Activated CD4-positive, alpha-beta T cell treated with anti-CD3 and anti-CD28 coated beads, Interleukin-2, amount 10 ng/mL, durations not matched to agents 24 days and 14 days (primary cell): ENCODE data around the gene TRPC4. TPM values are rescaled to one million over a fixed set of nuclear protein-coding genes. Genes with fewer than 3 reads are reported as not detected.

Experiments used
- DNase-seq: peaks from one replicate; pipeline ENCODE4 v3.0.0; 2022
- H3K27ac Mint-ChIP-seq: one replicate; pipeline ENCODE4 v1.8.0; 2022; ENCODE audit warnings: mild to moderate bottlenecking, mixed read lengths
- H3K27me3 Mint-ChIP-seq: one replicate; pipeline ENCODE4 v1.8.0; 2022; ENCODE audit warnings: mixed read lengths
- H3K36me3 Mint-ChIP-seq: one replicate; pipeline ENCODE4 v1.8.0; 2022; ENCODE audit warnings: low read depth, mild to moderate bottlenecking, mixed read lengths
- H3K4me1 Mint-ChIP-seq: one replicate; pipeline ENCODE4 v1.8.0; 2021; ENCODE audit warnings: mixed read lengths
- H3K4me3 Mint-ChIP-seq: one replicate; pipeline ENCODE4 v1.8.0; 2022; ENCODE audit warnings: mild to moderate bottlenecking, moderate library complexity, mixed read lengths
- H3K9me3 Mint-ChIP-seq: one replicate; pipeline ENCODE4 v1.8.0; 2021; ENCODE audit warnings: mixed read lengths
- intact Hi-C: fragments of 100-400 bp; cut with micrococcal nuclease; formaldehyde crosslinking; loops from one replicate; pipeline ENCODE4 v1.15.1; 2023
- total RNA-seq: library from RNA; stranded (reverse); gene quantifications from 2 replicates; pipeline ENCODE4 v1.2.3, GENCODE V29; 2022

Gene TRPC4
- total RNA-seq, 1 donor from 2014 or later: not detected

DNA sequence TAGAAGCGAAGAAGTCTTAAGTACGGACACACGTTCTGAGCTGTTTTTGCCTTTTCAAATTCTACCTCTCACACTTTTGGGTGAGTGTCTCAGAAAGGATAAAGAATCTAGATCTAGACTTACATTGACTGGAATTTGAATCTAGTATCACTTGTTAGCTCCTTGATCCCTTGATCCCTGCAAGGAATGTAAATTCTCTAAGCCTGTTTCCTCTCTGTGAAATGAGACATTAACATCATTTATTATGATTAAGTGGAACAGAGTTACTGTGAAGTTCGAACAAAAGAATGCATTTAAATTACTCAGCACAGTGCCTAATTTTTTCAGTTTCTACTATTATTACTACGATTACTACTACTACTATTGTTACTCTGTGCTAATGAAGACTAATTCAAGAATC, 184.4 kb downstream of the TRPC4 start:
- no peak overlapping the region for H3K27ac Mint-ChIP-seq
- H3K36me3 Mint-ChIP-seq: no peaks in the 10 kb centered on the region
- H3K27me3 Mint-ChIP-seq: no peaks in the 10 kb centered on the region
- intact Hi-C loops: no loop called here
- no peaks in the 10 kb centered on the region for H3K4me1 Mint-ChIP-seq
- no peaks in the 10 kb centered on the region for H3K9me3 Mint-ChIP-seq
- no peak overlapping the region for H3K4me3 Mint-ChIP-seq
- no peak for DNase-seq

DNA sequence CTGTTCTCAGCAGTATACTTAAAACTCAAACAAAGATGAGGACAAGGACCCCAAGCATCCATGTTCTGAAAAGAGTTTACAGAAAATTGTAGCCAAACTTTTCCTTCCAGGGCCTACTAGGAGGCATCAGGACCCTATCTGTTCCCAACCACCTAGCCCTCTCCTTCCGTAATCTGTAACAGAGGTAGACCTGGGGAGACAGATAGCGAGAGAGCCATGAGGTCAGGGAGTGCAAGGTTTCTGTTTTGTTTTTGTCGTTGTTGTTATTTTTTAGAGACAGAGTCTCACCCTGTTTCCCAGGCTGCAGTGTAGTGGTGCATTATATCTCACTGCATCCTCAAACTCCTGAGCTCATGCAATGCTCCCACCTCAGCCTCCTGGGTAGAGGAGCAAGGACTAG, 187.1 kb downstream of the TRPC4 start:
- no peak for DNase-seq
- no peaks in the 10 kb centered on the region for H3K4me1 Mint-ChIP-seq
- H3K36me3 Mint-ChIP-seq: no peaks in the 10 kb centered on the region
- H3K4me3 Mint-ChIP-seq: no peak overlapping the region
- H3K27me3 Mint-ChIP-seq: no peaks in the 10 kb centered on the region
- no peak overlapping the region for H3K27ac Mint-ChIP-seq
- H3K9me3 Mint-ChIP-seq: no peaks in the 10 kb centered on the region
- intact Hi-C loops: no loop called here

DNA sequence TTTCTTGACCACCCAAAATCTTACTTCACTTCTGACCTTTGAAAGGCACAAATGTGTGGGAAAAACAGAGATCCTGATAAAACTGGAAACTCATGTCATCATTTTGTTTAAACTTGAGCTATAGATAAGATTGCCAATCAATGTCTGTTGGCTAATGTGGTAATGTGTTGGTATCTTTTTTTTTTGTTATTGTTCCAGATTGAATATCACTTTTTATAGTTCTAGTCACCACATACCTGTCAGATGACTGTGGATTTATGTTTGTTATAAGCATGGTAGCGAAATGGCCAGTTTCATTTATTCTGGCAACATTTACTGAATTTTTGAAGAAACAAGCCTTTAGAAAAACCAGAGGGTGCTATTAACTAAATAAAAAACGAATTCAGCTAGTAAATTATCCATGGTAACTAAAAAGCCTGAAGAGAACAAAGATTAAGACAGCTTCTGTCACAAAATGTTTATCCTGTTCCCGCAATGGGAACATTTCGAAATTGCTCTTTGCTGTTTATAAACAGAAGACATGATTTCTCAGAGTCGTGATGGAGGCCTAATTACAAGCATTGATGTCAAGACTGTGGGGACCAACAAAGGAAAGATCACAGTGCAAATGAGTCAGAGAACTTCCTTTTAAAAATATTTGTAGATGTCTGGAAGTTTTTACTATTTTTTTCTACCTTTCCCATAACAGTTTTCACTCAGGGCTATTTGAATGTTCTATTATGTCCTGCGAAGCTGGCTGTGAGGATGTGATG, 188.1 kb downstream of the TRPC4 start:
- Mint-ChIP-seq H3K27ac (no peak overlapping the region), H3K4me1 (no peaks in the 10 kb centered on the region), H3K9me3 (no peaks in the 10 kb centered on the region), H3K36me3 (no peaks in the 10 kb centered on the region), H3K4me3 (no peak overlapping the region), H3K27me3 (no peaks in the 10 kb centered on the region)
- intact Hi-C loops: no loop called here
- DNase-seq: no peak

DNA sequence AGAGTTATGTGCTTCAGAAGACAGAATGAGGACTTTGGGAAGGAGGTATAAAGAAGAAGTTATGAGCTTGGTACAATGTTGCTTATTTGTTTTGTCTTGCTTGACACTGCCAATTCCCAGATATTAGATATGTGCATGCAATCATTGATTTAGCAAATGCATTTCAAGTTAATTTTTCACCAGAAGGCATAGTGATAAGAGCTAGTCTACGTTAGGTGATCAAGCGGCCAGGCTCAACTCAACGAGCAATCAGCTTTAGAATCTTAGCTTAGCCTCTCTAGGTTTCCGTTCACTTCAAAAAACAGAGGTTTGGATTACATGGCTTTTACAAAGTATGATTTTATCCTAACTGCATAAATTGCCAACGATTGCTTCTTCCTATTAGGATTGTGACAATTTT, 189.4 kb downstream of the TRPC4 start:
- DNase-seq: no peak
- intact Hi-C loops: no loop called here
- H3K27ac Mint-ChIP-seq: no peak overlapping the region
- no peak overlapping the region for H3K4me3 Mint-ChIP-seq
- H3K27me3 Mint-ChIP-seq: no peaks in the 10 kb centered on the region
- H3K4me1 Mint-ChIP-seq: no peaks in the 10 kb centered on the region
- H3K36me3 Mint-ChIP-seq: no peaks in the 10 kb centered on the region
- H3K9me3 Mint-ChIP-seq: no peaks in the 10 kb centered on the region

DNA sequence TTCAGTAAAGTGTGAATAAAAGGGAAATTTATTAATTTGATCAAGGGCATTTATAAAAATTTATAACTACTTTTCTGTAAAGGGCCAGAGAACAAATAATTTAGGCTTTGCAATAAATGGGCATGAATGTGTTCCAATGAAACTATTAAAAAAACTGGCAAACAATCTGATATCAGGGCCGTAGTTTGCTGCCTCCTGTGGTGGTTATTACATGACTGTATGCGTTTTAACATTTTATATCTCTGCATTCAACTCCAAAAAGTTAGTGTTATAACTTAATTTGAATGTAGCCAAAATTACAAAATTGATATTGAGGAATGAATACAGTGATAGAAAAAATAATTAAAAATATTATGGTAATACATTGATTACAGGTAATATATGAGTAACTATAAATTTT, 190.5 kb downstream of the TRPC4 start:
- no peaks in the 10 kb centered on the region for H3K9me3 Mint-ChIP-seq
- no peak overlapping the region for H3K4me3 Mint-ChIP-seq
- no peaks in the 10 kb centered on the region for H3K36me3 Mint-ChIP-seq
- intact Hi-C loops: no loop called here
- H3K27me3 Mint-ChIP-seq: no peaks in the 10 kb centered on the region
- no peak for DNase-seq
- no peaks in the 10 kb centered on the region for H3K4me1 Mint-ChIP-seq
- H3K27ac Mint-ChIP-seq: no peak overlapping the region

DNA sequence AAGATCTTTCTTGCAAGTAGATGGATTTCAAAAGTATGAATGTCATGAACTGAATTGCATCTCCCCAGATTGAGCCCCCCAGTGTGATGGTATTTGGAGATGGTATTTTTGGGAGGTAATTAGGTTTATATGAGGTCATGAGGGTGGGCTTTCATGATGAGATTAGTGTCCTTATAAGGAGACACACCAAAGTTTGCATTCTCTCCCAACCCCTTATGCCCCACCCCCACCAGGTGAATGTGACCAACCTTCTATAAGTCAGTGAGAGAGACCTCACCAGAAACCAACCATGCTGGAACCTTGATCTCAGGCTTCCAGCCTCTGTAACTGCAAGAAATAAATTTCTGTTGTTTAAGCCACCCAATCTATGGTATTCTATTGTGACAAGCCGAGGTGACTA, 199.7 kb downstream of the TRPC4 start:
- DNase-seq: no peak
- Mint-ChIP-seq H3K27ac (no peak overlapping the region), H3K27me3 (no peaks in the 10 kb centered on the region), H3K9me3 (no peaks in the 10 kb centered on the region), H3K4me1 (no peaks in the 10 kb centered on the region), H3K4me3 (no peak overlapping the region), H3K36me3 (no peaks in the 10 kb centered on the region)
- intact Hi-C loops: no loop called here

DNA sequence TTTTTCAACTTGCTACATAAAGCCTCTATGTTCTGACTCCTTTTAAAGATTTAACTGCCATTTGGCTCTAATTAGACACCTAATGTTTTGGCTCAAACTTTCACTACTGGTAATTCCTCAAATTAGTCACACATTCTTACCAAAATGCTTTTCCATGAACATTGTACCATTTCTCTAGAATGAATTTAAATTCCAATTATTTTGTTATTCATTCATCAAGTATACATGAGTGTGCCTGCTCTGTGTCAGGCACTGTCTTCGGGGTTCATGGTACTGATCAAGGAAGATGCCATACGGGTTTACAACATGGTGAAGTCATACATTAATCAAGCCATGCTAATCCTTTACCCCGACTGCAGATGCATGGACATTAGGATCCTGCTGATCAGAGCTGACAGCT, 201.9 kb downstream of the TRPC4 start:
- H3K4me1 Mint-ChIP-seq: no peaks in the 10 kb centered on the region
- H3K27ac Mint-ChIP-seq: no peak overlapping the region
- H3K9me3 Mint-ChIP-seq: no peaks in the 10 kb centered on the region
- no peak for DNase-seq
- intact Hi-C loops: no loop called here
- H3K4me3 Mint-ChIP-seq: no peak overlapping the region
- no peaks in the 10 kb centered on the region for H3K27me3 Mint-ChIP-seq
- H3K36me3 Mint-ChIP-seq: no peaks in the 10 kb centered on the region

DNA sequence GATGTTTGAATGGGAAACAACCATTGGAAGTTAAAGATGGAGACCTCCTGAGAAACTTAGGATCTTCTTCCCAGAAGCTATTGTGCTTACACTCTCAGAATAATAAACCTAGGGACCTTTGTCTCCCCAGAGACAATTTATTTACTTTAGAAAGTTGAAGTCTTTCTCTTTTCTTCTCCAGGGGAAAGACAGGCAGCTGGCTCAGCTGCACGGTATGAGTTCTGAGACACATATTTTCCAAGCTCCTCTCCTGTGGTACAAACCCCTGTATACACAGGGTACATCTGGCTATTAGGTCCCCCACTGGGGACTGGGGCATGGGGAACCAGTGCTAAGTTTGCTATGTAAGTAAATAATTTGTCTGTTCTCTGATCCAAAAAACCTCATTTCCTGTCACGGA, 203.5 kb downstream of the TRPC4 start:
- H3K4me3 Mint-ChIP-seq: no peak overlapping the region
- no peaks in the 10 kb centered on the region for H3K36me3 Mint-ChIP-seq
- H3K4me1 Mint-ChIP-seq: no peaks in the 10 kb centered on the region
- H3K9me3 Mint-ChIP-seq: no peaks in the 10 kb centered on the region
- intact Hi-C loops: no loop called here
- DNase-seq: no peak
- no peaks in the 10 kb centered on the region for H3K27me3 Mint-ChIP-seq
- H3K27ac Mint-ChIP-seq: no peak overlapping the region

DNA sequence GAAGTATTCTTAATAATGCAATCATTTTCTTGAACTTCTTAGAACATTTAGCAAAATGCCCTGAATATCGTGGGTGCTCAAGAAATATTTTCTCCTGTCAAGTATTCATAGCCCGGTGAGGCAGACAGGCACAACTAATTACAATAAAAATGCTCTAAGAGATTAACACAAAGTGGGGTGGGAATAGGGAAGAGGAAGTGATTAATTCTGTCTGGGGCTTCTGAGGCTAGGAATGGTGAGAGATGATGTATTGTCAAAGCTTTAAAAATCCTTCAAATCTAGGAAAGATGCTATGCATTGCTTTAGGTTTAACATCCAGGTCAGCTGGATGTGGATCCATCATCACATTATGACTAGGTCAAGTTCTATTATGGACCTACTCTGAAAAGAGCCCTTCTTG, 204.2 kb downstream of the TRPC4 start:
- no peaks in the 10 kb centered on the region for H3K36me3 Mint-ChIP-seq
- H3K9me3 Mint-ChIP-seq: no peaks in the 10 kb centered on the region
- no peaks in the 10 kb centered on the region for H3K4me1 Mint-ChIP-seq
- H3K27ac Mint-ChIP-seq: no peak overlapping the region
- no peak overlapping the region for H3K4me3 Mint-ChIP-seq
- intact Hi-C loops: no loop called here
- H3K27me3 Mint-ChIP-seq: no peaks in the 10 kb centered on the region
- no peak for DNase-seq

DNA sequence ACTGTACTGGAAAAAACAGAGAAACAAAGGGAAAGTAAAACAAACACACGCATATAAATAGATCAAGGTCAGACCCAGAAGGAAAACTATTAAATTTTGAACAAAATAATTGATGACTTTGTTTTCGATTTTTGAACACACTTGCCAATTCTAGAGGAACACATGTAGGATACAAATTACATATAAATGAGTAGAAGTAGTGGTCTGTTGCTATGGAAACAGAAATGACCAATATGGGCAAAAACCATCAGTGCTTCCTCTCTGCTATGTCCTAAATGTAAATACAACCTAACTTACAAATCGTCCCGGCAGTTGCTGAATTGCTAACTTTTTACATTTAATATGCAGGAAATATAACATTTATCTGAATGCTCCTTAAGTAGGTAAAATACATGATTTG, 205.8 kb downstream of the TRPC4 start:
- Mint-ChIP-seq H3K9me3 (no peaks in the 10 kb centered on the region), H3K4me3 (no peak overlapping the region)

DNA sequence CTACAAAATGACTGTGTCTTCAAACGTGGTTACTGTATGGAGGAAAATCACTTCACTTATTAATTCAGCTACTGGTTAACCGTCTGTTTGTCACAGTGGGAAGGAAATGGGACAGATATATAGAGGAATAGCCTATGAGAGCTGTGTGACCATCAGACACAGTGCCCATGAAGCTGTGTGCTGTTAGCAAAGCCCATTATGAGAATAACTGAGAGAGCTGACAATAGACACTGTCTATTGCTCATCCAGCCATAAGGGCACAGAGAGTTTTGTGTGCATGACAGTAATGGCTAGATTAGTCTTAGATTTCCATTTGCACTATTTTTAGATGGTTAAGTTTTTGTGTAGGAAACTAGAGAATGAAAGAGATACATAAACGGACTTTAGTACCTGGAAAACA, 206.9 kb downstream of the TRPC4 start:
- no peak overlapping the region for H3K27ac Mint-ChIP-seq
- H3K4me1 Mint-ChIP-seq: no peaks in the 10 kb centered on the region
- H3K27me3 Mint-ChIP-seq: no peaks in the 10 kb centered on the region
- no peak overlapping the region for H3K4me3 Mint-ChIP-seq
- no peak for DNase-seq
- no peaks in the 10 kb centered on the region for H3K36me3 Mint-ChIP-seq
- intact Hi-C loops: no loop called here
- H3K9me3 Mint-ChIP-seq: no peaks in the 10 kb centered on the region

More for the DNA sequence above, 205.8 kb downstream of the TRPC4 start:
- intact Hi-C loops: no loop called here
- Mint-ChIP-seq H3K27me3 (no peaks in the 10 kb centered on the region), H3K27ac (no peak overlapping the region), H3K4me1 (no peaks in the 10 kb centered on the region), H3K36me3 (no peaks in the 10 kb centered on the region)
- no peak for DNase-seq

DNA sequence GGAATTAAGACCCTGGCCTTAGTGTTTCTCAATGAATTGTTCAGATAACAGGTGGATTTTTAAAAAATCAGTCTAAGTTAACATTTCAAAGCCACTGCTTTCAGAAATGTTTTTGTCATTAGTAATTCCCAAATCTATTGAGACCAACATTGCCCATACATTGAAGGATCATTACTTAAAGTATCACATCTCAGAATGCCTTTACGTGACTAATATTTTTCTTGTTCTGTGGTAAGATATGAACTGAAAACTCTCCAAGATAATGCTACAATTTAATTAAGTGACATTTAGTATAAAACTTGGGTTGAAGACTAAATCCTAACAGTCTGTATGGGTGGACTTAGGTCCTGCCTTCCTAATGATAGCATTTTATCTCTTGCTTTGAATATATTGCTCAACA, 211.6 kb downstream of the TRPC4 start:
- H3K4me1 Mint-ChIP-seq: no peaks in the 10 kb centered on the region
- no peaks in the 10 kb centered on the region for H3K9me3 Mint-ChIP-seq
- intact Hi-C loops: no loop called here
- H3K4me3 Mint-ChIP-seq: no peak overlapping the region
- DNase-seq: no peak
- H3K27ac Mint-ChIP-seq: no peak overlapping the region
- no peaks in the 10 kb centered on the region for H3K36me3 Mint-ChIP-seq
- H3K27me3 Mint-ChIP-seq: no peaks in the 10 kb centered on the region

DNA sequence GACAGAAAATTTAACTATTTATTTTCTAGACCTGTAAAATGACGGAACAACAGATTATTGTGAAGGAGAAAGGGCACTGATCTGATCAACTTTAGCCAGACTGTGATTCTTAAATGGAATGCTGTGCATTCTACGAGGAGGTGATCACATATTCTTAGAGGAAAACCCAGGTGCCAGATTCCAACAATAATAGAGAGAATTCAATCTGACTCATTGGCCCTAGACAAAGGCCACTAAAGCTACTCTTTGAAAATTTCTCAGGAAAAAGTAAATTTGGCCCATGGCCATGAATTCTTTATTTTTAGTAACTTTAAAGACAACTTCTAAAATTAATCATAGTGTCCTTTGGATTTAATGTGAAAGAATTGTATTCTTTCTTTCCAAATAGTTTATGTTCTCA, 212.4 kb downstream of the TRPC4 start:
- H3K27ac Mint-ChIP-seq: no peak overlapping the region
- no peaks in the 10 kb centered on the region for H3K27me3 Mint-ChIP-seq
- intact Hi-C loops: no loop called here
- no peak for DNase-seq
- no peaks in the 10 kb centered on the region for H3K4me1 Mint-ChIP-seq
- no peak overlapping the region for H3K4me3 Mint-ChIP-seq
- no peaks in the 10 kb centered on the region for H3K36me3 Mint-ChIP-seq
- no peaks in the 10 kb centered on the region for H3K9me3 Mint-ChIP-seq

DNA sequence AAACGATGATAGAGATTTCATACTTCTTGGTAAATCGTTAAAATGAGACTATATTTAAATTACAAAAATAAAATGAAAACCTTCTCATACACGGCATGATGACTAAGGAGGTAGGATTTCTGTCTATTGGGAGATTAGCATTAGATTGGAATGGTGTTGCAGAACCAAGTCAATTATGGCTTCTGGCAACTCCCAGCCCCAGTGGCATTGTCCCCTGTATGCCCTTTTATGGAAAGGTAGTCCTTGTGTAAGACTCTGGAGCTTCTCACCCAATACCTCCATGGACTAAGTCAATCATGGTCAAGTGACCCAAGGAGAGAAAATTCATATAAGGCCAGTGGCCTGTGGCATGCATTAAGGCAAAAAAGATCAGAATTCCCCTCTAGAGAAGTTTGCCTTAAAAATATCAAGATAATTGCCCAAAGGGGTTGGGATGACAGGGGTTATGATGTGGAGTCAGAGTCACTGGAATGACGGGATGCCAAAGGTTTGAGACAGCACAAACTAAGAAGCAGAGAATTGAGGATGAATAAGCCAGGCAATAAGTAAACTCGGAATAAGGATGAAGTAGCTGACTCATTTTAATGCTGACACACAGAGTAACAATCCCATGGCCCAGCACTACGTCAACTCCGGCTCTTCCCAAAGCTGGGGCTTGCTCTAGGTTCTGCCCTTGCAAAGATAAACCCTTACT, 213.2 kb downstream of the TRPC4 start:
- H3K36me3 Mint-ChIP-seq: no peaks in the 10 kb centered on the region
- no peaks in the 10 kb centered on the region for H3K9me3 Mint-ChIP-seq
- no peak for DNase-seq
- no peaks in the 10 kb centered on the region for H3K4me1 Mint-ChIP-seq
- no peaks in the 10 kb centered on the region for H3K27me3 Mint-ChIP-seq
- intact Hi-C loops: no loop called here
- H3K4me3 Mint-ChIP-seq: no peak overlapping the region
- H3K27ac Mint-ChIP-seq: no peak overlapping the region

DNA sequence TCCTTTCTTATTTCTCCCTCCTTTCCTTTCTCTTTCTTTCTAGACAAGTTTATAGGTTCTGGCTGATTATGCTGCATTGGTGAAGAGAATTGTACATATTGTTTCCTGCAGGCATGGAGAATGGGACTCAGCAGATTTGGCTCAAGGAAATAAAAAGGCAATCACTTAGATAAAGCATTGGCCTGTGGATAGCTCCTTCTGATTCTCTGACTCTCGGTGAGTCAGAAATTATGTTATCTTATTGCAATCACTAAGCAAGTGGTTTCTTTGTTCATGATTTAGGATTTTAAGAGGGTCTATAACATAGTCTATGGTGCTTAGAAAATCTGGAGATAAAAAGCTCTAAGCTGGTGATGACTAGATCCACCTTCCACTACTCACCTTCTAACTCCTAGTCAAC, 217.0 kb downstream of the TRPC4 start:
- Mint-ChIP-seq H3K9me3 (no peaks in the 10 kb centered on the region), H3K4me1 (no peaks in the 10 kb centered on the region), H3K27me3 (no peaks in the 10 kb centered on the region), H3K4me3 (no peak overlapping the region), H3K27ac (no peak overlapping the region), H3K36me3 (no peaks in the 10 kb centered on the region)
- DNase-seq: no peak
- intact Hi-C loops: no loop called here
